GM21367 (cell line): Measurements from ENCODE around the gene IFRD1.
"Not testable (repeated sequence)": the region's sequence is repeated elsewhere in the genome, so short reads cannot be mapped to it uniquely, and the experiment has no call there.

Source experiments
- ATAC-seq: cut with Tn5 transposase; IDR thresholded peaks from one replicate; pipeline ENCODE4 v1.9.1; 2021; ENCODE audit not compliant: unreplicated experiment

Gene IFRD1

DNA sequence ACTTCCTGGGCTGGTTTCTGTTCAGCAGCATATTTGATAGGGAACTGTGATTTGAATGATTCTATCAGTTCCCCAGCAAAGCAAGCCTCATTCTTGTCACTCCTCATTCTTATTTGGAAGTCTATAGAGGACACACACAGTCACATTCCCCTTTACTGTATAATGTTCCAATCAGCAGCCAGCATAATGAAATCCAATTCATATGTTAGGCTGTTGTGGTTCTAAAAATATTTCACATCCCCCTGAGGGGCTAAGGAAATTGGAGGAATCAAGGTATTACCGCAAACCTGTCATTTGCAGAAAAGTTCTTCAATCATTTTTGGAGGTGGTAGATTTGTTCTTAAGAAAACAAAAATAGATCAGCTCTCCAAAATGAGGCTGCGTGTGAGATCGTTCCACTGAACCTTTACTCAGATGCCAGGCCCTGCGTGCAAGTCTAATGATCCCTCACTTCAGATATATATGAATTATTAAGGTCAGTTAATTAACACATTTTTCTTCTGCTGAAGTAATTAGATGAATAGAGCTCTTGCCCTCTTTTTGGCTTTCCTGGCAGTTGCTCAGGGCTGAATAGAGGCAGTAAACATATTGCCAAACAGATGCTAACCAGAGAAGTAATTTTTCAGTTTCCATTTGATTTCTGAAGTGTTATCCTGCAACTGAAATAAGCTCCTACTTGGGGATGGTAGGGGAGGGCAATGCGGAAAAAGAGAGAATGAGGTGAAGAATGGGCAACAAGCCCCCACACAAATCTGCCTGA, 62.4 kb downstream of the IFRD1 start:
- ATAC-seq, result no peak

- ATAC-seq, result no peak
Measured at GRCh38 chr7:112515989-112516388, 65.7 kb downstream of the IFRD1 start.

- ATAC-seq, result not testable (repeated sequence)
Measured at GRCh38 chr7:112516418-112516817, 66.2 kb downstream of the IFRD1 start.

- ATAC-seq, result no peak
Measured at GRCh38 chr7:112517487-112517886, 67.2 kb downstream of the IFRD1 start.

GRCh38 chr7:112520787-112521186, 70.5 kb downstream of the IFRD1 start:
- no peak for ATAC-seq

GRCh38 chr7:112521942-112522341, 71.7 kb downstream of the IFRD1 start:
- ATAC-seq, result no peak

DNA sequence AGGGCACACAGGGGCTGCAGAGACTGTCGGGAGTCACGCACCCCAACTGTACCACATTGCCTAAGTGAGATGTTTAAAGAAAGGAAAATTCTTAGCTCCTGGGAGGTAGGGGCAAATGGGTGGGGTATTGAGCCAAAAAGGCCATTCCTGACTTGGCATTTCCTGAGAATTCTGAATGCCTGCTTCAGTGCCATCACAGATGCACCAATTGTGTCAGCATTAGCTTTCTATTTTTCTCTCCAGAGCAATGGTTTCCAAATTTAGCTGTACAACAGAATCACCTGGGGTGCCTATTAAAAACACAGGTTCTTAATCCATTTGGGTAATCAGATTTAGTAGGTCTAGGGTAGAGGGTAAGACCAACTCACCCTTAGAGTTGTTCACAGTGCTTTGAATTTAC, 73.6 kb downstream of the IFRD1 start:
- no peak for ATAC-seq
